HG02840 (cell line): ENCODE data around the gene KIRREL1.

Source experiments
- ATAC-seq: cut with Tn5 transposase; IDR thresholded peaks from one replicate; pipeline ENCODE4 v1.9.1; 2021; ENCODE audit warnings: mild to moderate bottlenecking, moderate library complexity, moderate number of reproducible peaks; ENCODE audit not compliant: unreplicated experiment, low FRiP score

KIRREL1 gene

GRCh38 chr1:158026651-158027050 lies 33.2 kb downstream of the KIRREL1 start:
- no peak for ATAC-seq

GRCh38 chr1:158027508-158027907 lies 34.1 kb downstream of the KIRREL1 start:
- ATAC-seq = no peak

- ATAC-seq = no peak
Measured at GRCh38 chr1:158028969-158029368, 35.5 kb downstream of the KIRREL1 start.

GRCh38 chr1:158035014-158035413 lies 41.6 kb downstream of the KIRREL1 start:
- ATAC-seq = no peak

- ATAC-seq = no peak
Measured at GRCh38 chr1:158035976-158036583, 42.6 kb downstream of the KIRREL1 start.

- ATAC-seq = no peak
Measured at GRCh38 chr1:158037008-158037865, 43.8 kb downstream of the KIRREL1 start.

GRCh38 chr1:158037866-158038359 lies 44.5 kb downstream of the KIRREL1 start:
- no peak for ATAC-seq

GRCh38 chr1:158038793-158039192 lies 45.3 kb downstream of the KIRREL1 start:
- ATAC-seq = no peak

GRCh38 chr1:158039380-158039779 lies 45.9 kb downstream of the KIRREL1 start:
- no peak for ATAC-seq

GRCh38 chr1:158040323-158040722 lies 46.9 kb downstream of the KIRREL1 start:
- ATAC-seq = no peak

- no peak for ATAC-seq
Measured at GRCh38 chr1:158043232-158043631, 49.8 kb downstream of the KIRREL1 start.

GRCh38 chr1:158045639-158046038 lies 52.2 kb downstream of the KIRREL1 start:
- ATAC-seq = no peak

- no peak for ATAC-seq
Measured at GRCh38 chr1:158046715-158047510, 53.5 kb downstream of the KIRREL1 start.

GRCh38 chr1:158048371-158049067 lies 55.1 kb downstream of the KIRREL1 start:
- no peak for ATAC-seq

- no peak for ATAC-seq
Measured at GRCh38 chr1:158049853-158050252, 56.4 kb downstream of the KIRREL1 start.

- no peak for ATAC-seq
Measured at GRCh38 chr1:158053276-158053675, 59.8 kb downstream of the KIRREL1 start.

GRCh38 chr1:158054721-158055120 lies 61.3 kb downstream of the KIRREL1 start:
- ATAC-seq = no peak

- ATAC-seq = no peak
Measured at GRCh38 chr1:158055854-158056253, 62.4 kb downstream of the KIRREL1 start.

- ATAC-seq = no peak
Measured at GRCh38 chr1:158056498-158056897, 63.1 kb downstream of the KIRREL1 start.

GRCh38 chr1:158058237-158058985 lies 65.0 kb downstream of the KIRREL1 start:
- no peak for ATAC-seq
